Mesendoderm (in vitro differentiated cells): ENCODE data around the gene PDE4D.
A peak's percentile ranks its signal among the peaks of the same experiment; 100 is the strongest.

Source experiments
- DNase-seq: peaks from one replicate; pipeline ENCODE4 v3.0.0; 2013
- H2AK5ac ChIP-seq: 2 replicates; pipeline ENCODE4 v1.6.1; 2013; ENCODE audit warnings: low read length, inconsistent platforms
- H2BK120ac ChIP-seq: 2 replicates; pipeline ENCODE4 v1.6.1; 2013; ENCODE audit warnings: low read depth, mild to moderate bottlenecking, low read length, moderate library complexity, mixed read lengths
- H2BK15ac ChIP-seq: replicated peaks from 2 replicates; pipeline ENCODE4 v1.6.1; 2013; ENCODE audit warnings: low read depth, mild to moderate bottlenecking, moderate library complexity
- H2BK5ac ChIP-seq: 2 replicates; pipeline ENCODE4 v1.6.1; 2013; ENCODE audit warnings: low read length, inconsistent platforms
- H3K18ac ChIP-seq: 2 replicates; pipeline ENCODE4 v1.6.1; 2013; ENCODE audit warnings: mild to moderate bottlenecking, low read length, mixed read lengths
- H3K23ac ChIP-seq: one replicate; pipeline ENCODE4 v1.6.1; 2013; ENCODE audit warnings: low read length
- H3K27ac ChIP-seq: 2 replicates; pipeline ENCODE4 v1.5.1; 2013; ENCODE audit warnings: low read depth, mild to moderate bottlenecking, inconsistent platforms, low read length, moderate library complexity
- H3K27me3 ChIP-seq: 2 replicates; pipeline ENCODE4 v1.6.1; 2013; ENCODE audit warnings: low read length, control low read depth, mild to moderate bottlenecking, inconsistent platforms; ENCODE audit not compliant: insufficient read depth, poor library complexity
- H3K36me3 ChIP-seq: 2 replicates; pipeline ENCODE4 v1.6.1; 2013; ENCODE audit warnings: low read length, inconsistent platforms; ENCODE audit not compliant: control insufficient read depth, insufficient read depth
- H3K4ac ChIP-seq: one replicate; pipeline ENCODE4 v1.6.1; 2013; ENCODE audit warnings: low read depth, mild to moderate bottlenecking, low read length, moderate library complexity
- H3K4me1 ChIP-seq: 2 replicates; pipeline ENCODE4 v1.6.1; 2013; ENCODE audit warnings: low read depth, low read length, inconsistent platforms; ENCODE audit not compliant: control insufficient read depth
- H3K4me2 ChIP-seq: 2 replicates; pipeline ENCODE4 v1.6.1; 2013; ENCODE audit warnings: low read length
- H3K4me3 ChIP-seq: 2 replicates; pipeline ENCODE4 v1.5.1; 2013; ENCODE audit warnings: mild to moderate bottlenecking, low read length
- H3K56ac ChIP-seq: one replicate; pipeline ENCODE4 v1.6.1; 2013; ENCODE audit warnings: low read length
- H3K79me1 ChIP-seq: 2 replicates; pipeline ENCODE4 v1.6.1; 2013; ENCODE audit warnings: low read length, inconsistent platforms
- H3K79me2 ChIP-seq: 2 replicates; pipeline ENCODE4 v1.6.1; 2013; ENCODE audit warnings: mild to moderate bottlenecking, low read length; ENCODE audit not compliant: control insufficient read depth, insufficient read depth
- H3K9ac ChIP-seq: 2 replicates; pipeline ENCODE4 v1.6.1; 2013; ENCODE audit warnings: low read length, inconsistent platforms
- H4K5ac ChIP-seq: one replicate; pipeline ENCODE4 v1.6.1; 2013; ENCODE audit warnings: low read length
- H4K8ac ChIP-seq: one replicate; pipeline ENCODE4 v1.6.1; 2013; ENCODE audit warnings: low read depth, mild to moderate bottlenecking, control low read depth, low read length, moderate library complexity
- WGBS: extraction: QIAGEN DNeasy Blood & Tissue Kit; methylation state at CpG from one replicate; pipeline ENCODE4 v1.1.7; 2013; ENCODE audit warnings: low lambda C conversion rate, missing lambda C conversion rate; ENCODE audit not compliant: insufficient coverage; ENCODE audit errors: extremely low coverage; 5-methylcytosine and 5-hydroxymethylcytosine counted together

Gene PDE4D

GRCh38 chr5:59591162-59591561 is 302.4 kb downstream of the PDE4D start:
- no peak overlapping the region for H2AK5ac ChIP-seq
- H2BK5ac ChIP-seq, result no peak overlapping the region
- peaks cover 7% of the 10 kb centered on the region for H3K4me1 ChIP-seq
- H3K4me2 ChIP-seq, result no peak overlapping the region
- no peak overlapping the region for H4K5ac ChIP-seq
- no peak overlapping the region for H3K18ac ChIP-seq
- DNase-seq, result no peak
- H3K9ac ChIP-seq, result no peak overlapping the region
- no peak overlapping the region for H3K56ac ChIP-seq
- H3K79me1 ChIP-seq, result no peaks in the 10 kb centered on the region
- H3K79me2 ChIP-seq, result no peaks in the 10 kb centered on the region
- no peak overlapping the region for H4K8ac ChIP-seq
- H3K4ac ChIP-seq, result no peak overlapping the region
- H3K23ac ChIP-seq, result no peak overlapping the region
- H3K27ac ChIP-seq, result no peak overlapping the region
- H2BK15ac ChIP-seq, result no peak overlapping the region
- no peak overlapping the region for H3K4me3 ChIP-seq
- no peaks in the 10 kb centered on the region for H3K27me3 ChIP-seq
- H2BK120ac ChIP-seq, result no peak overlapping the region
- no peaks in the 10 kb centered on the region for H3K36me3 ChIP-seq

DNA sequence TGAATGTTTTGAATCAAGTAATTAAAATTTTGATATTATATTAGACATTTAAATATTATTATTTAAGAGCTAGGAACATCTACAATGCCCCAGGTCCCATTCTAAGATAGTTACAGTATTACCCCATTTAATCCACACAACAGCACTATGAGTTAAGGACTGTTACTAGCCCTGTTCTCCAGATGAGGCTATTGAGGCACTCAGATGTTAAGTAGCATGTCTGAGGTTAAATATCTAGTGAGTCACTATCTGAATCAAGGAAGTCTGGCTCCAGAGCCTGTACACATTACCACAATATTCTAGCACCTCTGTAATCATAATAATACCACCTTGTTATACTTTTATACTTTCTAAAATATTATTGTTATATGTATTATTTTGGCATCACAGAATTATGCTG is 304.6 kb downstream of the PDE4D start:
- Histone ChIP-seq H3K27ac (no peak overlapping the region), H3K27me3 (no peaks in the 10 kb centered on the region), H4K8ac (no peak overlapping the region), H4K5ac (no peak overlapping the region), H3K4me2 (no peak overlapping the region), H3K79me2 (no peaks in the 10 kb centered on the region), H3K18ac (no peak overlapping the region), H2BK15ac (no peak overlapping the region), H2AK5ac (no peak overlapping the region), H2BK120ac (no peak overlapping the region), H3K9ac (no peak overlapping the region), H2BK5ac (no peak overlapping the region), H3K56ac (no peak overlapping the region), H3K79me1 (no peaks in the 10 kb centered on the region), H3K4me3 (no peak overlapping the region), H3K4me1 (peaks cover 7% of the 10 kb centered on the region), H3K4ac (no peak overlapping the region), H3K36me3 (no peaks in the 10 kb centered on the region), H3K23ac (no peak overlapping the region)
- DNase-seq, result no peak

- WGBS, result no CpG with 5 or more reads among the region's 17 CpGs
- Histone ChIP-seq H3K4ac (peak overlapping the region; percentile 41), H3K9ac (peak overlapping the region; percentile 60), H3K79me1 (no peaks in the 10 kb centered on the region), H3K36me3 (no peaks in the 10 kb centered on the region), H2AK5ac (no peak overlapping the region), H3K4me3 (no peak overlapping the region), H3K27ac (peak overlapping the region; percentile 64), H3K56ac (peak overlapping the region; percentile 62), H3K18ac (peak overlapping the region; percentile 72), H2BK120ac (peak overlapping the region; percentile 1), H2BK5ac (no peak overlapping the region), H3K4me2 (peak overlapping the region; percentile 31), H3K27me3 (no peaks in the 10 kb centered on the region), H2BK15ac (no peak overlapping the region), H4K5ac (peak overlapping the region; percentile 25), H4K8ac (no peak overlapping the region), H3K4me1 (peaks cover 7% of the 10 kb centered on the region), H3K23ac (no peak overlapping the region), H3K79me2 (no peaks in the 10 kb centered on the region)
- peak; percentile 93 for DNase-seq
Measured at GRCh38 chr5:59587489-59588337, 305.8 kb downstream of the PDE4D start.

DNA sequence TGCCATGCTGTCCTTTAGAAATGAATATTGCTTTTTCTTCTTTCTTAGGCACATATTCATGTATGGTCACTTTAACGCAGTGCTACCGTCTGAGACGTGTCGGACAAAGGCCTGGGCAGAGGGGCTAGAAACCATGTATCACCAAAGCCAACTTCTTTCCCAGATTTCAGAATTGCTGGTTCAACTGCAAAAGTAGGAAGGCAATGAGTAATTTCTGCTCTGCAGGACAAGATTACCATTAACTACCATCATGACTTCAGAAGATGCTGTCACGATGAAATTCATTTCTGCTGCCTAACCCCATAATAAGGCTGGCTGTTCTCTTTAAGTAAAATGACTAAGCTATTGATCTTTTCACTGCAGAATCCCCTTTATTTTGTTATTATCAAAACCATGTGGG is 306.7 kb downstream of the PDE4D start:
- no peak overlapping the region for H4K8ac ChIP-seq
- no peak overlapping the region for H4K5ac ChIP-seq
- no peak for DNase-seq
- H2BK120ac ChIP-seq, result peak overlapping the region; percentile 35
- H3K27ac ChIP-seq, result no peak overlapping the region
- H2AK5ac ChIP-seq, result no peak overlapping the region
- H3K4me1 ChIP-seq, result peaks cover 7% of the 10 kb centered on the region
- H3K36me3 ChIP-seq, result no peaks in the 10 kb centered on the region
- H3K4ac ChIP-seq, result peak overlapping the region; percentile 79
- no peaks in the 10 kb centered on the region for H3K27me3 ChIP-seq
- no CpG with 5 or more reads among the region's 5 CpGs for WGBS
- H3K18ac ChIP-seq, result peak overlapping the region; percentile 52
- H3K4me3 ChIP-seq, result no peak overlapping the region
- no peak overlapping the region for H3K4me2 ChIP-seq
- peak overlapping the region; percentile 78 for H3K56ac ChIP-seq
- H3K79me2 ChIP-seq, result no peaks in the 10 kb centered on the region
- H2BK5ac ChIP-seq, result peak overlapping the region; percentile 25
- H3K23ac ChIP-seq, result no peak overlapping the region
- H3K79me1 ChIP-seq, result no peaks in the 10 kb centered on the region
- H2BK15ac ChIP-seq, result no peak overlapping the region
- H3K9ac ChIP-seq, result peak overlapping the region; percentile 39

DNA sequence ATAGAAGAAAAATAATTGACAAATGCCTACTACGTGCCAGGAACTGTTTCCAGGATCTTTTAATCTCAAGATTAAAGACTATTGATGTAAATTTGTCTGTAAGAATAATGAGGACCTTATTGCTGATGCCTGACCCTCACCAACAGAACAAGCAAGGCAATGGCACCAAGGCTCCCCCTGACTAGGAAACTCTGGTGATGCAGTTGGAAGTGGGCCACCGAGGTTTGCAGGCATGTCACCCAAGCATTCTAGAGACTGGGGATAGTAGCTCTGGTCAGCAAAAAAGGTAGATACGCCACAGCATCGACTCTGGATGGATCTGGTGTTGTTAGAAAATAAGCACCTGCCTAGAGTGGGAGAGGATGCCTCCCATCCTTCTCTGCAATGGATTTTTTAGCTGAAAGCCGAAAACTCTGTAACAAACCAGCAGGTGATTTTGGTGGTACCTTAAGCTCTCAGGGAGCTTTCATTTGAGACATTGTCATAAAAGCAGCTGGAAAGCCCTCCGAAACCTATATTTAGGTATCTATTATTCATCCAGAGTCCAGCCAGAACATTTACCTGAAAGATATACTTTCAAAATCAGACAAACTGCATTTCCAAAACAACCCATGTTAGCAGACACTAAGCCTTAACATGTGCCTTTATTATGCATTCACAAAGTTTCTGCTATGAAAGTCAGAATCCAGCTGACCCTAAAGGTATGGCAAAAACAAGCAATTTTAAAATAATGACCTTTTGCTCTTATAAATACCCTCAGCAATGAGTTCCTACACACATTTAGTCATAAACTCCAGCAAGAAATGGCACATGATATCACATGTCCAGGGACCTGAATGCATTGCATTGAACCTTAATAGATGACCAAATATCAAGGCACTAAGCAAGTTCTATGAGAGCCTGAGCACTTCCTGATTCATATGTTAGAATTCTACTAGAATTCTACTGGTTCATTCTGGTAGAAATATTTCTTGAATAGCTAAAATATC is 308.4 kb downstream of the PDE4D start:
- Histone ChIP-seq H2BK120ac (peak overlapping the region; percentile 85), H3K36me3 (no peaks in the 10 kb centered on the region), H3K23ac (no peak overlapping the region), H2AK5ac (peak overlapping the region; percentile 3), H3K4me3 (no peak overlapping the region), H3K4ac (no peak overlapping the region), H3K18ac (peak overlapping the region; percentile 51), H3K9ac (no peak overlapping the region), H3K79me1 (no peaks in the 10 kb centered on the region), H3K27me3 (no peaks in the 10 kb centered on the region), H4K5ac (no peak overlapping the region), H3K4me2 (no peak overlapping the region), H2BK5ac (no peak overlapping the region), H3K56ac (peak overlapping the region; percentile 59), H3K4me1 (peaks cover 7% of the 10 kb centered on the region), H2BK15ac (peak overlapping the region; percentile 96), H4K8ac (no peak overlapping the region), H3K27ac (no peak overlapping the region), H3K79me2 (no peaks in the 10 kb centered on the region)
- WGBS, result no CpG with 5 or more reads among the region's 6 CpGs
- no peak for DNase-seq
